OCI-LY3 (cell line): Measurements from ENCODE around the gene ZSWIM5.

Experiments
- CTCF ChIP-seq: fragments of 200-600, 300-600 bp; sonication (generic); IDR thresholded peaks from 2 replicates; pipeline ENCODE4 v1.5.1; 2014; ENCODE audit warnings: antibody characterized with exemption, low read length, low read depth
- EZH2phosphoT487 ChIP-seq: fragments of 200-600 bp; shearing (Covaris generic); IDR thresholded peaks from 2 replicates; pipeline ENCODE4 v1.6.1; 2018; ENCODE audit warnings: antibody characterized with exemption, mixed run types, low read depth

DNA sequence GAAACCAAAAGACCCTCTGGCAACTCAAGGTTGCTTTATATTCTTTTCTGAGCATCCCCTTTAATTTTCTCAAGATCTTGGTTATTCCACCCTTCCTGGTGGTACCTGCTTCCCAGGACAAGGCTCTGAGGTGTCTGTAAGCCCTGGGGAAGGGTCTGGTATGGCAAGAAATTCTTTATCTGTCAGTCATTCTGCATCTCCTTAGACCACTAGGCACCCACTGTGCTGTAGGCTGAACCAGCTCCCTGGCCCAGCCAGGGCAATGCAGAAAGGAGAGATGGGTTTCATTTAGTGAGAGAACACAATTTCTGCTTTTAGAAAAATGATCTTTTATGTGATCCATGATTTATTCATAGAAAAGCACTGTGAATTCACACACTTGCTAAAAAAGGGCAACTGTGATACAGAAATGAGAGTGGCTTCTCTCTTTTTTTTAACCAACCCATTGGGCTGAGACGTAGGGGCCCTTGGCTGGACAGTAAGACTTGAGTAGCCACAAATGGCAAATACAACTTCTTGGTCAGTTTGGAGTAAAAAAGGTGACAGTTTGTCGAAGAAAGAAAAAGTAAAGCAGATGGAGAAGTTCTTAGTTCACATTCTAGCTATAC is 190.2 kb downstream of the ZSWIM5 start:
- TF ChIP-seq CTCF: no peak
- TF ChIP-seq EZH2phosphoT487: no peak
